Tibial nerve (tissue), 3 donors: ENCODE measurements around the gene ENOX1.

ENCODE experiments used
- POLR2A ChIP-seq, 2 donors: fragments of 450-650 bp; IDR thresholded peaks; one replicate each; pipeline ENCODE4 v1.6.1; 2017; ENCODE audit warnings: antibody characterized with exemption in 2 of 2, mild to moderate bottlenecking in 2 of 2, moderate library complexity in 2 of 2
- TF ChIP-seq, protein P1 (sequence below), 5 experiments: fragments of 200-600 bp in 3 of 5; fragments of 450-650 bp in 2 of 5; sonication (generic) in 3 of 5; IDR thresholded peaks; one replicate each; pipeline ENCODE4 v1.5.1; 2016 to 2019; ENCODE audit warnings: antibody characterized with exemption in 5 of 5, mild to moderate bottlenecking in 3 of 5, moderate library complexity in 2 of 5

DNA sequence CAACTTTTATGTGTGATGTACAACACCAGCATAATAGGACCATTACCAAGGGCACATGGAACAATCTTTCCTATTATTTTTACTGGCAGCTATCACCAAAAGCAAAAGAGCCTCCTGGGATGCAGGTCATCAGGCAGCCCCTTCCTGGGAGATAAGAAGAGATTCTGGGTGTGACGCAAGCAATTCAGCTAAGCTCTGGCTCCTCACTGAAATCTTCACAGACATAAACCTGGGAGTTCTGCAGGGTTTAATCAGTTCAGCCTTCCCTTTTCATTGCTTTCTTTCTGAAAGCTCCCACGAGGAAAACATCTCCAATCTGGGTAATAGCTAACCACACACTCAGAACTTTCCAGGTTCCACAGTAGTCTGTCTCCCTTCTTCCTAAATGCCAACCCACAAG lies 341.1 kb downstream of the ENOX1 start:
- TF ChIP-seq, protein P1, sequence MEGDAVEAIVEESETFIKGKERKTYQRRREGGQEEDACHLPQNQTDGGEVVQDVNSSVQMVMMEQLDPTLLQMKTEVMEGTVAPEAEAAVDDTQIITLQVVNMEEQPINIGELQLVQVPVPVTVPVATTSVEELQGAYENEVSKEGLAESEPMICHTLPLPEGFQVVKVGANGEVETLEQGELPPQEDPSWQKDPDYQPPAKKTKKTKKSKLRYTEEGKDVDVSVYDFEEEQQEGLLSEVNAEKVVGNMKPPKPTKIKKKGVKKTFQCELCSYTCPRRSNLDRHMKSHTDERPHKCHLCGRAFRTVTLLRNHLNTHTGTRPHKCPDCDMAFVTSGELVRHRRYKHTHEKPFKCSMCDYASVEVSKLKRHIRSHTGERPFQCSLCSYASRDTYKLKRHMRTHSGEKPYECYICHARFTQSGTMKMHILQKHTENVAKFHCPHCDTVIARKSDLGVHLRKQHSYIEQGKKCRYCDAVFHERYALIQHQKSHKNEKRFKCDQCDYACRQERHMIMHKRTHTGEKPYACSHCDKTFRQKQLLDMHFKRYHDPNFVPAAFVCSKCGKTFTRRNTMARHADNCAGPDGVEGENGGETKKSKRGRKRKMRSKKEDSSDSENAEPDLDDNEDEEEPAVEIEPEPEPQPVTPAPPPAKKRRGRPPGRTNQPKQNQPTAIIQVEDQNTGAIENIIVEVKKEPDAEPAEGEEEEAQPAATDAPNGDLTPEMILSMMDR (IDR thresholded peaks at IDR 0.05) = no peak
- no peak for TF ChIP-seq POLR2A (IDR thresholded peaks at IDR 0.05)
